ENCODE results near the gene DOK5.
"Not testable (repeated sequence)": the region's sequence is repeated elsewhere in the genome, so short reads cannot be mapped to it uniquely, and the experiment has no call there.

Gene DOK5

GRCh38 chr20:54473340-54473739 lies 2.1 kb upstream of the DOK5 start:
- no peak for DNase-seq

GRCh38 chr20:54474046-54474445 lies 1.3 kb upstream of the DOK5 start:
- DNase-seq, result no peak

GRCh38 chr20:54474866-54475265 lies 527 bp upstream of the DOK5 start:
- no peak for DNase-seq

GRCh38 chr20:54476169-54477009 lies 996 bp downstream of the DOK5 start:
- DNase-seq, result no peak

- DNase-seq, result no peak
Measured at GRCh38 chr20:54477191-54477955, 2.0 kb downstream of the DOK5 start.

GRCh38 chr20:54479138-54479906 lies 3.9 kb downstream of the DOK5 start:
- no peak for DNase-seq

GRCh38 chr20:54479937-54480336 lies 4.5 kb downstream of the DOK5 start:
- not testable (repeated sequence) for DNase-seq

GRCh38 chr20:54481442-54481841 lies 6.0 kb downstream of the DOK5 start:
- no peak for DNase-seq

- no peak for DNase-seq
Measured at GRCh38 chr20:54485631-54486030, 10.2 kb downstream of the DOK5 start.

GRCh38 chr20:54486585-54486984 lies 11.2 kb downstream of the DOK5 start:
- no peak for DNase-seq

GRCh38 chr20:54488442-54488841 lies 13.0 kb downstream of the DOK5 start:
- DNase-seq, result no peak

GRCh38 chr20:54491506-54491905 lies 16.1 kb downstream of the DOK5 start:
- DNase-seq, result no peak

- DNase-seq, result no peak
Measured at GRCh38 chr20:54494303-54495006, 19.1 kb downstream of the DOK5 start.

- no peak for DNase-seq
Measured at GRCh38 chr20:54497931-54498718, 22.7 kb downstream of the DOK5 start.

- DNase-seq, result no peak
Measured at GRCh38 chr20:54499111-54499510, 23.7 kb downstream of the DOK5 start.

- DNase-seq, result no peak
Measured at GRCh38 chr20:54502179-54502578, 26.8 kb downstream of the DOK5 start.

GRCh38 chr20:54506643-54507042 lies 31.2 kb downstream of the DOK5 start:
- DNase-seq, result no peak

GRCh38 chr20:54510541-54511129 lies 35.2 kb downstream of the DOK5 start:
- DNase-seq, result no peak

- DNase-seq, result no peak
Measured at GRCh38 chr20:54512694-54513093, 37.3 kb downstream of the DOK5 start.

- no peak for DNase-seq
Measured at GRCh38 chr20:54514028-54514607, 38.7 kb downstream of the DOK5 start.

Measured in NCI-H1092 treated with DMSO at 0.1 percent for 48 hours (cell line).